NCI-H460 (cell line): ENCODE data around the gene PRKAA1. TPM values are rescaled to one million over a fixed set of nuclear protein-coding genes. Genes with fewer than 3 reads are reported as not detected.
"Not testable (repeated sequence)": the region's sequence is repeated elsewhere in the genome, so short reads cannot be mapped to it uniquely, and the experiment has no call there.

Experiments used
- DNase-seq: peaks from one replicate; pipeline ENCODE4 v3.0.0-alpha.2; 2016; ENCODE audit warnings: low read depth; ENCODE audit errors: extremely low read depth
- small RNA-seq, 2 experiments: library from RNA; depleted of rRNA; stranded (forward); fragments of <200 nt; gene quantifications; one replicate each; pipeline ENCODE3, GENCODE V24; 2014
- total RNA-seq: library from RNA; depleted of rRNA; stranded (reverse); fragments of >200 nt; shearing (Covaris generic); gene quantifications from 2 replicates; pipeline ENCODE4 v1.2.3, GENCODE V29; 2014; rRNA removed

PRKAA1 gene
- total RNA-seq, 1 experiment from 2014 or later = 89.3 TPM

GRCh38 chr5:40736103-40736875, 61.9 kb downstream of the PRKAA1 start:
- DNase-seq = peak; percentile 73

GRCh38 chr5:40735609-40736008, 62.6 kb downstream of the PRKAA1 start:
- DNase-seq = no peak

GRCh38 chr5:40734986-40735385, 63.2 kb downstream of the PRKAA1 start:
- no peak for DNase-seq

- no peak for DNase-seq
These were observed 64.2 kb downstream of the PRKAA1 start for GRCh38 chr5:40733879-40734563.

DNA sequence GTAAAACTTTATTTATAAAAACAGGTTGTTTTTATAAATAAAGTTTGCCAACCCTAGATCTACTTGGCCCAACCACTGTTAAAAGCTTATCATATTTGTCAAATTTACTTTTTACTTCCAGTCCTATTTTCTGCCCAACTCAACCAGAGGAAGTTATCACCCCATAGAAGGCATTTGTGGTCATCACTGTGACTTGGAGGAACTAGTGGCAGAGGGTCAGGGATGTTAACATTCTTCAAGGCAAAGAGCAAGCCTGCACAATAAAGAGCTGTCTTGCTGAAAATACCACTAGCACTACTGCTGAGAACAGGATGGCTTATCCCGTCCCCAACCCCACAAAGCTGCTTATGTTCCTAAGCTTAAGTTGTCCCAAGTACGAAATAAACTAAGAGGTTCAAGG, 64.7 kb downstream of the PRKAA1 start:
- no peak for DNase-seq

DNA sequence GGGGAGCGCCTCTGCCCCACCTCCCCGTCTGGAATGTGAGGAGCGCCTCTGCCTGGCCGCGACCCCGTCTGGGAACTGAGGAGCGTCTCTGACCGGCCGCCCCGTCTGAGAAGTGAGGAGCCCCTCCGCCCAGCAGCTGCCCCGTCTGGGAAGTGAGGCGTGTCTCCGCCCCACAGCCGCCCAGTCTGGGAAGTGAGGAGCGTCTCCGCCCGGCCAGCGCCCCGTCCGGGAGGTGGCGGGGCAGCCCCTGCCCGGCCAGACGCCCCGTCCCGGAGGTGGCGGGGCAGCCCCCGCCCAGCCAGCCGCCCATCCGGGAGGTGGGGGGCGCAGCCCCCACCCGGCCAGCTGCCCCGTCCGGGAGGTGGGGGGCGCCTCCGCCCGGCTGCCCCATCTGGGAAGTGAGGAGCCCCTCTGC, 75.7 kb downstream of the PRKAA1 start:
- not testable (repeated sequence) for DNase-seq

DNA sequence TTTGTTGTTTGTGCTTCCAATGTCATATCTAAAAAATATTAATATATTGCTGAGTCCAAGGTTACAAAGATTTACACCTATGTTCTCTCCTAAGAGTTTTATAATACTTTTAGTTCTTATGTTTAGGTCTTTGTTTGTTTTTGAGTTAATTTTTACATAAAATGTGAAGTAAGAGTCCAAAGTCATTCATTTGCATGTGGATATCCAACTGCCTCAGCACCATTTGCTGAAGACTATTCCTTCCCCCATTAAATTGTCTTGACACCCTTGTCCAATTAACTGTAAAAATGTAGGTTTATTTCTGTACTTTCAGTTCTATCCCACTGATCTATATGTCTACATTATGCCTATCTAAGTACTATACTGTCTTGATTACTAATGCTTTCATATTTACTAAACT, 78.1 kb downstream of the PRKAA1 start:
- no peak for DNase-seq

DNA sequence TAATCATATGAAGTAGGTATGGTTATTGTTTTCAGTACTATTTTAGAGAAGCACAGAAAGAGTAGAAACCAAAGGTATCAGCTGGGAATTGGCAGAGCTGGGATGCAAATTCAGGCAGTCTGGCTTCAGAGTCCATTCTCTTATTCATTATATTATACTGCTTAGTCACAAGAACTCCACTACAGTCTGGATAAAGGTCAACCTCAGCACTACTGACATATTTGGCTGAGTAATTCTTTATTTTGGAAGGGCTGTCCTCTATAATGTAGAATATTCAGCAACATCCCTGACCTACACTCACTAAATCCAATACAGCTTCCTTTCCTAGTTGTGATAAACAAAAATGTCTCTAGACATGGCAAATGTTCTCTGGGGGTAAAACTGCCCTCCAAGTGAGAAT, 80.9 kb downstream of the PRKAA1 start:
- no peak for DNase-seq

- no peak for DNase-seq
These were observed 81.6 kb downstream of the PRKAA1 start for GRCh38 chr5:40716590-40716989.

- peak; percentile 9 for DNase-seq
These were observed 82.2 kb downstream of the PRKAA1 start for GRCh38 chr5:40716000-40716399.

- no peak for DNase-seq
These were observed 84.2 kb downstream of the PRKAA1 start for GRCh38 chr5:40714001-40714400.

DNA sequence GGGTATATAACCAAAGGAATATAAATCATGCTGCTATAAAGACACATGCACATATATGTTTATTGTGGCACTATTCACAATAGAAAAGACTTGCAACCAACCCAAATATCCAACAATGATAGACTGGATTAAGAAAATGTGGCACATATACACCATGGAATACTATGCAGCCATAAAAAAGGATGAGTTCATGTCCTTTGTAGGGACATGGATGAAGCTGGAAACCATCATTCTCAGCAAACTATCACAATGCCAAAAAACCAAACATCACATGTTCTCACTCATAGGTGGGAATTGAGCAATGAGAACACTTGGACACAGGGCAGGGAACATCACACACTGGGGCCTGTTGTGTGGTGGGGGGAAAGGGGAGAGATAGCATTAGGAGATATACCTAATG, 87.6 kb downstream of the PRKAA1 start:
- DNase-seq = not testable (repeated sequence)

Small RNA genes lying within 50 kb of the gene (small RNA-seq; reads per million reads assigned to genes)
- gene RF00191 = 0 reads per million in 2 experiments
- 95.3 to 146 reads per million in 2 experiments for gene SNORD72

Other genes starting within 250 kb of the PRKAA1 start
- gene PTGER4, start 118.5 kb downstream of the PRKAA1 start, total RNA-seq = 1.6 and 3.1 TPM in 2 replicates
- gene TTC33, start 42.4 kb downstream of the PRKAA1 start, total RNA-seq = 25.1 and 37.2 TPM in 2 replicates
- 4,417 and 5,544 TPM in 2 replicates for gene RPL37, start 36.8 kb upstream of the PRKAA1 start, total RNA-seq
- 2.6 and 2.7 TPM in 2 replicates for gene CARD6, start 43.0 kb upstream of the PRKAA1 start, total RNA-seq
- not detected in 2 replicates for gene C7, start 111.1 kb upstream of the PRKAA1 start, total RNA-seq